ENCODE data around the gene GRIK4.

DNA sequence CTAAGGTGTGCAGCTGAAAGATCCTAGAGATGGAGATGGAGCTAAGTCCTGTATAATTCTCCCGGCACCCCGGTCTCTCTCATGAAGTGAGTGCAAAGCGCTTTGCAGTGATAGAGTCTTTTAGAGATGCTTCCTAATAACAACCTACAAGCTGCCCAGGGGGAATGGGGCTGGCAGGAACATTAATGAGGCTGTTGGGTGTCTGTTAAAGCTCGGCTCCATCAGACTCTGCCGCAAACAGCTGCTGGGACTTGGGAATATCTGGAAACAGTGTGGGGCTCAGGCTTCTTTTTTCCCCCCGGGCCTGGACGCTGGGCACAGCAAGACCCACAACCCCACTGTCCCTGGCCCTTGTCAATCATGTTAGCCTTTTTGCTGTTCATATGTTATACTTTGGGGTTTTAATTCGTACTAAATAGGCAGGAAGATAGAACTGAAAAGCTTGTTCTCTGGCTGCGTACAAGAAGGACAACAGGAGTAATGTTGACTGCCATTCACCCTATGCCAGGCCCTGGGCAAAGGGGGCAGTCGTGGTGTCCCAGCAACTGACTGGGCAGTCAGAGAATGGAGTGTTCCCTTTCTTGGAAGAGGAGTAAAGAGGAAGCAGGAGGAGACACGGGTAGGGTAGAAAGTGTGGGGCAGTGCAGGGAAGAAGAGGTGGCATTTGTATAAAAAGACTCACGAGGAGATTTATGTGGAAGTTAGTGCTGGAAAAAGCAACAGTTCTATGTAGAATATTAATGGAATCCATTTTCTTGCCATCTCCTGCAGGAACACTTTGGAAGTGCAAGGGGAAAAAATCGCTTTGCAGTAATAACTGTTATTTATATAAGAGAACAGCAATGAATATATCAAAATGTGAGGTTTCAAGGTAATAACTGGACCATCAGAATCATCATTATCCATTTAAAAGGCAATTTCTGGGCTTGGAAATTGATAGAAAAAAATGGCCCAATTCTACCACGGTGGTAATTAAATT, 232.8 kb downstream of the GRIK4 start:
- TF ChIP-seq, protein P1, sequence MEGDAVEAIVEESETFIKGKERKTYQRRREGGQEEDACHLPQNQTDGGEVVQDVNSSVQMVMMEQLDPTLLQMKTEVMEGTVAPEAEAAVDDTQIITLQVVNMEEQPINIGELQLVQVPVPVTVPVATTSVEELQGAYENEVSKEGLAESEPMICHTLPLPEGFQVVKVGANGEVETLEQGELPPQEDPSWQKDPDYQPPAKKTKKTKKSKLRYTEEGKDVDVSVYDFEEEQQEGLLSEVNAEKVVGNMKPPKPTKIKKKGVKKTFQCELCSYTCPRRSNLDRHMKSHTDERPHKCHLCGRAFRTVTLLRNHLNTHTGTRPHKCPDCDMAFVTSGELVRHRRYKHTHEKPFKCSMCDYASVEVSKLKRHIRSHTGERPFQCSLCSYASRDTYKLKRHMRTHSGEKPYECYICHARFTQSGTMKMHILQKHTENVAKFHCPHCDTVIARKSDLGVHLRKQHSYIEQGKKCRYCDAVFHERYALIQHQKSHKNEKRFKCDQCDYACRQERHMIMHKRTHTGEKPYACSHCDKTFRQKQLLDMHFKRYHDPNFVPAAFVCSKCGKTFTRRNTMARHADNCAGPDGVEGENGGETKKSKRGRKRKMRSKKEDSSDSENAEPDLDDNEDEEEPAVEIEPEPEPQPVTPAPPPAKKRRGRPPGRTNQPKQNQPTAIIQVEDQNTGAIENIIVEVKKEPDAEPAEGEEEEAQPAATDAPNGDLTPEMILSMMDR (IDR thresholded peaks at IDR 0.05; ENCODE audit: poor library complexity, severe bottlenecking) = peak; percentile 38
- TF ChIP-seq EP300 (conservative IDR thresholded peaks at IDR 0.05; ENCODE audit: poor library complexity, severe bottlenecking) (no peak), EZH2 (IDR thresholded peaks at IDR 0.05; ENCODE audit: borderline replicate concordance, insufficient read depth, low read length, poor library complexity, severe bottlenecking) (no peak), POLR2AphosphoS5 (IDR thresholded peaks at IDR 0.05) (no peak)

Data from neural cell (in vitro differentiated cells).